ENCODE measurements around the gene TGFBI.

Gene TGFBI

GRCh38 chr5:136028782-136029742, at the start of gene TGFBI:
TGFBI (plus strand) TSS chr5:136028988; CDS start chr5:136029056, 68 bp downstream.
- peaks cover 10 to 34% of the 10 kb centered on the region in 2 donors for H3K4me1 ChIP-seq (ENCODE audit: control insufficient read depth in 1 of 2, insufficient read depth in 2 of 2, low read length in 2 of 2)
- H3K4me3 ChIP-seq (ENCODE audit: low read depth in 1 of 2, low read length in 2 of 2) = peak within 1 kb of the TSS; percentile 63 to 72
- H3K27ac ChIP-seq (ENCODE audit: low read length) = peak within 1 kb of the TSS; percentile 48
- H3K9me3 ChIP-seq (ENCODE audit: control insufficient read depth in 1 of 2, low read length in 2 of 2) = no peaks in the 10 kb centered on the region
- no peaks in the 10 kb centered on the region for H3K27me3 ChIP-seq (ENCODE audit: low read depth, low read length)
- H3K36me3 ChIP-seq (ENCODE audit: control insufficient read depth in 1 of 2, insufficient read depth in 2 of 2, low read length in 2 of 2) = peaks cover 0 to 6% of the 10 kb centered on the region in 2 donors

GRCh38 chr5:135978993-135979392, 49.8 kb upstream of the TGFBI start:
- no peak overlapping the region for H3K4me3 ChIP-seq (ENCODE audit: low read depth in 1 of 2, low read length in 2 of 2)
- H3K9me3 ChIP-seq (ENCODE audit: control insufficient read depth in 1 of 2, low read length in 2 of 2) = no peaks in the 10 kb centered on the region
- no peaks in the 10 kb centered on the region for H3K4me1 ChIP-seq (ENCODE audit: control insufficient read depth in 1 of 2, insufficient read depth in 2 of 2, low read length in 2 of 2)
- H3K27ac ChIP-seq (ENCODE audit: low read length) = no peak overlapping the region
- no peaks in the 10 kb centered on the region for H3K36me3 ChIP-seq (ENCODE audit: control insufficient read depth in 1 of 2, insufficient read depth in 2 of 2, low read length in 2 of 2)
- no peaks in the 10 kb centered on the region for H3K27me3 ChIP-seq (ENCODE audit: low read depth, low read length)

- H3K27me3 ChIP-seq (ENCODE audit: low read depth, low read length) = no peaks in the 10 kb centered on the region
- no peaks in the 10 kb centered on the region for H3K4me1 ChIP-seq (ENCODE audit: control insufficient read depth in 1 of 2, insufficient read depth in 2 of 2, low read length in 2 of 2)
- no peak overlapping the region for H3K4me3 ChIP-seq (ENCODE audit: low read depth in 1 of 2, low read length in 2 of 2)
- no peak overlapping the region for H3K27ac ChIP-seq (ENCODE audit: low read length)
- H3K9me3 ChIP-seq (ENCODE audit: control insufficient read depth in 1 of 2, low read length in 2 of 2) = no peaks in the 10 kb centered on the region
- no peaks in the 10 kb centered on the region for H3K36me3 ChIP-seq (ENCODE audit: control insufficient read depth in 1 of 2, insufficient read depth in 2 of 2, low read length in 2 of 2)
Measured at GRCh38 chr5:135979510-135979909, 49.3 kb upstream of the TGFBI start.

GRCh38 chr5:135980620-135981019, 48.2 kb upstream of the TGFBI start:
- no peaks in the 10 kb centered on the region for H3K36me3 ChIP-seq (ENCODE audit: control insufficient read depth in 1 of 2, insufficient read depth in 2 of 2, low read length in 2 of 2)
- H3K4me1 ChIP-seq (ENCODE audit: control insufficient read depth in 1 of 2, insufficient read depth in 2 of 2, low read length in 2 of 2) = no peaks in the 10 kb centered on the region

GRCh38 chr5:135985951-135986350, 42.8 kb upstream of the TGFBI start:
- Histone ChIP-seq H3K9me3 (ENCODE audit: control insufficient read depth in 1 of 2, low read length in 2 of 2) (no peaks in the 10 kb centered on the region), H3K27ac (ENCODE audit: low read length) (no peak overlapping the region), H3K27me3 (ENCODE audit: low read depth, low read length) (no peaks in the 10 kb centered on the region), H3K4me3 (ENCODE audit: low read depth in 1 of 2, low read length in 2 of 2) (no peak overlapping the region), H3K4me1 (ENCODE audit: control insufficient read depth in 1 of 2, insufficient read depth in 2 of 2, low read length in 2 of 2) (peaks cover 5 to 12% of the 10 kb centered on the region in 2 donors), H3K36me3 (ENCODE audit: control insufficient read depth in 1 of 2, insufficient read depth in 2 of 2, low read length in 2 of 2) (no peaks in the 10 kb centered on the region)

More at GRCh38 chr5:135980620-135981019, 48.2 kb upstream of the TGFBI start:
- Histone ChIP-seq H3K9me3 (ENCODE audit: control insufficient read depth in 1 of 2, low read length in 2 of 2) (no peaks in the 10 kb centered on the region), H3K27ac (ENCODE audit: low read length) (no peak overlapping the region), H3K27me3 (ENCODE audit: low read depth, low read length) (no peaks in the 10 kb centered on the region), H3K4me3 (ENCODE audit: low read depth in 1 of 2, low read length in 2 of 2) (no peak overlapping the region)

- no peak overlapping the region for H3K27ac ChIP-seq (ENCODE audit: low read length)
- no peaks in the 10 kb centered on the region for H3K9me3 ChIP-seq (ENCODE audit: control insufficient read depth in 1 of 2, low read length in 2 of 2)
- H3K27me3 ChIP-seq (ENCODE audit: low read depth, low read length) = no peaks in the 10 kb centered on the region
- H3K36me3 ChIP-seq (ENCODE audit: control insufficient read depth in 1 of 2, insufficient read depth in 2 of 2, low read length in 2 of 2) = no peaks in the 10 kb centered on the region
- H3K4me3 ChIP-seq (ENCODE audit: low read depth in 1 of 2, low read length in 2 of 2) = no peak overlapping the region
- H3K4me1 ChIP-seq (ENCODE audit: control insufficient read depth in 1 of 2, insufficient read depth in 2 of 2, low read length in 2 of 2) = peaks cover 5 to 12% of the 10 kb centered on the region in 2 donors
Measured at GRCh38 chr5:135986401-135986800, 42.4 kb upstream of the TGFBI start.

- H3K36me3 ChIP-seq (ENCODE audit: control insufficient read depth in 1 of 2, insufficient read depth in 2 of 2, low read length in 2 of 2) = no peaks in the 10 kb centered on the region
- no peaks in the 10 kb centered on the region for H3K9me3 ChIP-seq (ENCODE audit: control insufficient read depth in 1 of 2, low read length in 2 of 2)
- H3K27me3 ChIP-seq (ENCODE audit: low read depth, low read length) = no peaks in the 10 kb centered on the region
- H3K27ac ChIP-seq (ENCODE audit: low read length) = no peak overlapping the region
- no peak overlapping the region for H3K4me3 ChIP-seq (ENCODE audit: low read depth in 1 of 2, low read length in 2 of 2)
- peaks cover 5 to 12% of the 10 kb centered on the region in 2 donors for H3K4me1 ChIP-seq (ENCODE audit: control insufficient read depth in 1 of 2, insufficient read depth in 2 of 2, low read length in 2 of 2)
Measured at GRCh38 chr5:135986891-135987401, 41.8 kb upstream of the TGFBI start.

GRCh38 chr5:135988546-135988945, 40.2 kb upstream of the TGFBI start:
- Histone ChIP-seq H3K27ac (ENCODE audit: low read length) (no peak overlapping the region), H3K36me3 (ENCODE audit: control insufficient read depth in 1 of 2, insufficient read depth in 2 of 2, low read length in 2 of 2) (peaks cover 0 to 3% of the 10 kb centered on the region in 2 donors), H3K4me3 (ENCODE audit: low read depth in 1 of 2, low read length in 2 of 2) (no peak overlapping the region), H3K27me3 (ENCODE audit: low read depth, low read length) (no peaks in the 10 kb centered on the region), H3K4me1 (ENCODE audit: control insufficient read depth in 1 of 2, insufficient read depth in 2 of 2, low read length in 2 of 2) (peaks cover 5 to 12% of the 10 kb centered on the region in 2 donors), H3K9me3 (ENCODE audit: control insufficient read depth in 1 of 2, low read length in 2 of 2) (no peaks in the 10 kb centered on the region)

GRCh38 chr5:135989686-135990085, 39.1 kb upstream of the TGFBI start:
- no peaks in the 10 kb centered on the region for H3K27me3 ChIP-seq (ENCODE audit: low read depth, low read length)
- H3K36me3 ChIP-seq (ENCODE audit: control insufficient read depth in 1 of 2, insufficient read depth in 2 of 2, low read length in 2 of 2) = peaks cover 0 to 4% of the 10 kb centered on the region in 2 donors
- H3K4me3 ChIP-seq (ENCODE audit: low read depth in 1 of 2, low read length in 2 of 2) = no peak overlapping the region
- H3K27ac ChIP-seq (ENCODE audit: low read length) = no peak overlapping the region
- H3K9me3 ChIP-seq (ENCODE audit: control insufficient read depth in 1 of 2, low read length in 2 of 2) = no peaks in the 10 kb centered on the region
- peaks cover 5 to 19% of the 10 kb centered on the region in 2 donors for H3K4me1 ChIP-seq (ENCODE audit: control insufficient read depth in 1 of 2, insufficient read depth in 2 of 2, low read length in 2 of 2)

GRCh38 chr5:135990528-135991255, 38.1 kb upstream of the TGFBI start:
- Histone ChIP-seq H3K27me3 (ENCODE audit: low read depth, low read length) (no peaks in the 10 kb centered on the region), H3K27ac (ENCODE audit: low read length) (no peak overlapping the region), H3K4me1 (ENCODE audit: control insufficient read depth in 1 of 2, insufficient read depth in 2 of 2, low read length in 2 of 2) (peaks cover 5 to 21% of the 10 kb centered on the region in 2 donors), H3K9me3 (ENCODE audit: control insufficient read depth in 1 of 2, low read length in 2 of 2) (no peaks in the 10 kb centered on the region), H3K36me3 (ENCODE audit: control insufficient read depth in 1 of 2, insufficient read depth in 2 of 2, low read length in 2 of 2) (peaks cover 0 to 4% of the 10 kb centered on the region in 2 donors), H3K4me3 (ENCODE audit: low read depth in 1 of 2, low read length in 2 of 2) (no peak overlapping the region)

- Histone ChIP-seq H3K27ac (ENCODE audit: low read length) (no peak overlapping the region), H3K36me3 (ENCODE audit: control insufficient read depth in 1 of 2, insufficient read depth in 2 of 2, low read length in 2 of 2) (peaks cover 0 to 4% of the 10 kb centered on the region in 2 donors), H3K27me3 (ENCODE audit: low read depth, low read length) (no peaks in the 10 kb centered on the region), H3K4me1 (ENCODE audit: control insufficient read depth in 1 of 2, insufficient read depth in 2 of 2, low read length in 2 of 2) (peaks cover 5 to 25% of the 10 kb centered on the region in 2 donors), H3K4me3 (ENCODE audit: low read depth in 1 of 2, low read length in 2 of 2) (no peak overlapping the region), H3K9me3 (ENCODE audit: control insufficient read depth in 1 of 2, low read length in 2 of 2) (no peaks in the 10 kb centered on the region)
Measured at GRCh38 chr5:135991429-135991828, 37.4 kb upstream of the TGFBI start.

All from muscle layer of duodenum (tissue), 2 donors.